DND-41 (cell line): ENCODE results near the gene RPH3AL.

ENCODE experiments used
- EZH2 ChIP-seq: IDR thresholded peaks from 3 replicates; pipeline ENCODE4 v1.6.1; 2012; ENCODE audit warnings: borderline replicate concordance, low read depth, mild to moderate bottlenecking, moderate library complexity, low read length, inconsistent platforms; ENCODE audit not compliant: severe bottlenecking
- TF ChIP-seq, protein P1 (sequence below): IDR thresholded peaks from 2 replicates; pipeline ENCODE4 v1.5.1; 2012; ENCODE audit warnings: borderline replicate concordance, low read length, moderate library complexity, mild to moderate bottlenecking; ENCODE audit not compliant: poor library complexity, severe bottlenecking; ENCODE audit errors: extremely low read depth

DNA sequence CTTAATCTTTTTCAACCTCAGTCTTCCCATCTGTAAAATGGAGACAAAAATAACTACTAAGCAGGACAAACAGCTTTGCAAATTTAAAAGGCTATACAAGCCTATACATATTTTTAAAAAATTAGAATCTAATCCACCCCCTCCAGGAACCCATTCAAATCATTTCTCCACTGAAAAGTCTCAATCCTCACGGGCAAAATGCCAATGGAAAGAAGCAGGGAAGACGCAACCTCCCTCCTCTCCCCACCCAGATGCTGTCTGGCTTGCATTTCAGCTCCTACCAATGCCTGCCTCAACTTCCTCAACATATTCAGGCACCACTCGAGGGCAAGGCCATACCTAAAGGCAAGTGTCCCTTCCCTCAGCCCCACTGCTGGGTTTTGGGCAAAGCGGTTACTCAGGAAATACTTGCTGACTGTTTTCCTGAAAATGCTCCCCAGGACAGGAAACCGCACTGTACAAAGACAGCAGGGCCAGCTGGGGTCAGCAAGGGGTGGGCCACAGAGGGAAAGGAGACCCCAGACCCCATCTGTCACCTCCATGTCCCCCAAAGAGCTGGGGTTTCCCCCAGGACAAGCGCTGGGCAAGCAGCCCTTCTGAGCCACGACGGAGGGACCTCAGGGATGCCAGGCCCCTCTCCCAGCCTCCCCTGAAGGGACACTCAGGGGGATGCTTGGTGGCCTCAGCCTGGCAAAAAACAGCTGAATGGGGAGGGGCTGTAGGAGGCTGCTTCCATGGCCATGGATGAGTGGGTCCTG lies 123.5 kb downstream of the RPH3AL start:
- TF ChIP-seq, protein P1, sequence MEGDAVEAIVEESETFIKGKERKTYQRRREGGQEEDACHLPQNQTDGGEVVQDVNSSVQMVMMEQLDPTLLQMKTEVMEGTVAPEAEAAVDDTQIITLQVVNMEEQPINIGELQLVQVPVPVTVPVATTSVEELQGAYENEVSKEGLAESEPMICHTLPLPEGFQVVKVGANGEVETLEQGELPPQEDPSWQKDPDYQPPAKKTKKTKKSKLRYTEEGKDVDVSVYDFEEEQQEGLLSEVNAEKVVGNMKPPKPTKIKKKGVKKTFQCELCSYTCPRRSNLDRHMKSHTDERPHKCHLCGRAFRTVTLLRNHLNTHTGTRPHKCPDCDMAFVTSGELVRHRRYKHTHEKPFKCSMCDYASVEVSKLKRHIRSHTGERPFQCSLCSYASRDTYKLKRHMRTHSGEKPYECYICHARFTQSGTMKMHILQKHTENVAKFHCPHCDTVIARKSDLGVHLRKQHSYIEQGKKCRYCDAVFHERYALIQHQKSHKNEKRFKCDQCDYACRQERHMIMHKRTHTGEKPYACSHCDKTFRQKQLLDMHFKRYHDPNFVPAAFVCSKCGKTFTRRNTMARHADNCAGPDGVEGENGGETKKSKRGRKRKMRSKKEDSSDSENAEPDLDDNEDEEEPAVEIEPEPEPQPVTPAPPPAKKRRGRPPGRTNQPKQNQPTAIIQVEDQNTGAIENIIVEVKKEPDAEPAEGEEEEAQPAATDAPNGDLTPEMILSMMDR, result no peak
- no peak for TF ChIP-seq EZH2
